Right lobe of liver (tissue), 6 donors: ENCODE measurements around the gene CHRND. TPM values are rescaled to one million over a fixed set of nuclear protein-coding genes. Genes with fewer than 3 reads are reported as not detected.
"Not testable (repeated sequence)": the region's sequence is repeated elsewhere in the genome, so short reads cannot be mapped to it uniquely, and the experiment has no call there.

Experiments
- ATAC-seq, 4 donors: fragments of 200-7000 bp; cut with Tn5 transposase; one replicate each; pipeline ENCODE4 v1.9.1; 2020; ENCODE audit warnings: mild to moderate bottlenecking in 4 of 4, moderate library complexity in 4 of 4
- DNase-seq, 3 donors: peaks; one replicate each; pipeline ENCODE4 v3.0.0-alpha.2; 2020
- H3K27ac ChIP-seq, 3 donors: fragments of 200-600 bp; one replicate each; pipeline ENCODE4 v1.8.0; 2022
- H3K27me3 ChIP-seq, 2 donors: fragments of 200-600 bp; one replicate each; pipeline ENCODE4 v1.8.0; 2022
- H3K36me3 ChIP-seq, 4 donors: fragments of 200-600 bp; sonication (generic) in 1 of 4; one replicate each; pipeline versions ENCODE4 v1.5.1 to v1.8.0; 2017 to 2022; ENCODE audit warnings: control low read depth in 1 of 4
- H3K4me1 ChIP-seq, 4 donors: fragments of 200-600 bp; sonication (generic) in 1 of 4; one replicate each; pipeline versions ENCODE4 v1.5.1 to v1.8.0; 2017 to 2022; ENCODE audit warnings: control low read depth in 1 of 4
- H3K4me3 ChIP-seq, 3 donors: fragments of 200-600 bp; one replicate each; pipeline ENCODE4 v1.8.0; 2022
- H3K9me3 ChIP-seq, 4 donors: fragments of 200-600 bp; sonication (generic) in 1 of 4; one replicate each; pipeline versions ENCODE4 v1.5.1 to v1.8.0; 2017 to 2022; ENCODE audit warnings: control low read depth in 1 of 4
- CTCF ChIP-seq, 4 donors: fragments of 200-600 bp in 3 of 4; fragments of 450-650 bp in 1 of 4; IDR thresholded peaks; one replicate each; pipeline versions ENCODE4 v1.5.1 to v1.8.0; 2016 to 2022; ENCODE audit warnings: antibody characterized with exemption in 4 of 4, mild to moderate bottlenecking in 2 of 4
- POLR2A ChIP-seq: fragments of 450-650 bp; IDR thresholded peaks from one replicate; pipeline ENCODE4 v1.6.1; 2017; ENCODE audit warnings: antibody characterized with exemption, mild to moderate bottlenecking
- WGBS: methylation state at CpG from one replicate; pipeline ENCODE4 v1.1.6; 2018; ENCODE audit warnings: low coverage, low lambda C conversion rate; ENCODE audit not compliant: insufficient coverage; ENCODE audit errors: missing lambda C conversion rate; 5-methylcytosine and 5-hydroxymethylcytosine counted together
- intact Hi-C, 2 donors: fragments of 100-400 bp; cut with DNase I; formaldehyde crosslinking; loops; one replicate each; pipeline versions ENCODE4 v1.11.2 to v1.14.1; 2022
- total RNA-seq, 6 experiments: library from RNA; depleted of rRNA in 2 of 6; stranded (reverse); fragments of >200 nt in 2 of 6; fragmentation: NEBNext Ultra II Directional in 3 of 6; extraction: Animal tissue kit (Norgen Biotek cat#: 25700) in 3 of 6; gene quantifications; one replicate each; pipeline versions ENCODE4 v1.1.0 to v1.2.4, GENCODE V29; 2016 to 2023
- donor health status: DM: no; HTN: yes; CAD: no.
- donor health status: DM: no; HTN: no; CAD: no.
- donor health status: DM: no; HTN: no; CAD: no.
- donor health status: DM: no; HTN: yes; CAD: no.
- donor health status: DM: no; HTN: yes; CAD: no.

The CHRND gene
- total RNA-seq, 6 experiments from 2014 or later: not detected

DNA sequence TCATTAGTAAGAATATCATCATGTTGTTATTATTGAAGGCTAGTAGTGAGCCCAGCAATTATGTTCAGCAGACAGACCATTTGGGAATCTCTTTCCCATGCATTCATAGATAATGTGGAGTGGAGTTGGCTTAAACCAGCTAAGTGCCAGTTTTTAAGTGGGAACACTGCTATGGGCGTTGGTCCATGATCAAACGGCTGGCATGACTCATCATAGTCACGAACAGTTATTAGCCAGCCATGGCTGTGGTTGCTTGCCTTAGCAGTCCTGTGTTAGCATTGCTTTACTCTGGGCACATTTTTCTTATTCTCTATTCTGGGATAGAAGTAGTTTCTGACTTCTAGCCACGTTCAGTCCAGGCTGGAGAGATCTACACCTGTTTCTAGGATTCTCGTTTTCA is 42.2 kb downstream of the CHRND start:
- Histone ChIP-seq H3K4me3 (no peak overlapping the region), H3K27me3 (no peaks in the 10 kb centered on the region), H3K27ac (no peak overlapping the region), H3K4me1 (peaks cover 0 to 28% (median 10%) of the 10 kb centered on the region in 4 donors), H3K9me3 (no peaks in the 10 kb centered on the region), H3K36me3 (peaks cover 7 to 68% (median 38%) of the 10 kb centered on the region in 4 donors)
- ATAC-seq (peak in 1 of 4 donors; percentile 23), DNase-seq (no peak)
- WGBS: 67% methylated on average over 5 of the region's 5 CpGs
- TF ChIP-seq POLR2A (no peak), CTCF (IDR thresholded peaks at IDR 0.05) (no peak)
- intact Hi-C loops: no loop called here

- H3K27ac ChIP-seq: no peak overlapping the region
- H3K27me3 ChIP-seq: no peaks in the 10 kb centered on the region
- intact Hi-C loops: no loop called here
- peaks cover 0 to 41% (median 19%) of the 10 kb centered on the region in 4 donors for H3K4me1 ChIP-seq
- peaks cover 7 to 56% (median 30%) of the 10 kb centered on the region in 4 donors for H3K36me3 ChIP-seq
- no peak for DNase-seq
- WGBS: 98% methylated on average over 7 of the region's 9 CpGs
- H3K9me3 ChIP-seq: no peaks in the 10 kb centered on the region
- no peak for ATAC-seq
- TF ChIP-seq POLR2A: no peak
- no peak for TF ChIP-seq CTCF (IDR thresholded peaks at IDR 0.05)
- no peak overlapping the region for H3K4me3 ChIP-seq
Observed at GRCh38 chr2:232569541-232569940, 43.6 kb downstream of the CHRND start.

DNA sequence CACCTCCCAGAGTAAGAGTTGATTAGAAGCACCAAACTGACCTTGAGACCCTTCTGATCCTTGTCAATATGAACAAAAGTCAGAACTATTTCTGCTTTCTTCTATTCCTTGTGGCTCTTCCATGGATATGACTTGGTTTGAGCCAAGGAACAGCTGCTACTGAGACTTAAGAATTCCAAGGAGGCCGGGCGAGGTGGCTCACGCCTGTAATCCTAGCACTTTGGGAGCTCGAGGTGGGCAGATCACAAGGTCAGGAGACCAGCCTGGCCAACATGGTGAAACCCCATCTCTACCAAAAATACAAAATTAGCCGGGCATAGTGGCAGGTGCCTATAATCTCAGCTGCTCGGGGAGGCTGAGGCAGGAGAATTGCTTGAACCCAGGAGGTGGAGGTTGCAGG is 44.5 kb downstream of the CHRND start:
- not testable (repeated sequence) for ATAC-seq

GRCh38 chr2:232571026-232571474 is 45.1 kb downstream of the CHRND start:
- ATAC-seq: peak; percentile 24 to 57 (median 42)
- peak in 1 of 3 donors; percentile 32 for DNase-seq

More for the DNA sequence above, 44.5 kb downstream of the CHRND start:
- DNase-seq, H3K27me3 ChIP-seq, H3K27ac ChIP-seq, H3K4me3 ChIP-seq, intact Hi-C loops, H3K9me3 ChIP-seq: not testable (repeated sequence)
- whole genome bisulfite sequencing: 100% methylated on average over 6 of the region's 6 CpGs
- peaks cover 7 to 47% (median 27%) of the 10 kb centered on the region in 4 donors for H3K36me3 ChIP-seq
- peaks cover 0 to 47% (median 23%) of the 10 kb centered on the region in 4 donors for H3K4me1 ChIP-seq

DNA sequence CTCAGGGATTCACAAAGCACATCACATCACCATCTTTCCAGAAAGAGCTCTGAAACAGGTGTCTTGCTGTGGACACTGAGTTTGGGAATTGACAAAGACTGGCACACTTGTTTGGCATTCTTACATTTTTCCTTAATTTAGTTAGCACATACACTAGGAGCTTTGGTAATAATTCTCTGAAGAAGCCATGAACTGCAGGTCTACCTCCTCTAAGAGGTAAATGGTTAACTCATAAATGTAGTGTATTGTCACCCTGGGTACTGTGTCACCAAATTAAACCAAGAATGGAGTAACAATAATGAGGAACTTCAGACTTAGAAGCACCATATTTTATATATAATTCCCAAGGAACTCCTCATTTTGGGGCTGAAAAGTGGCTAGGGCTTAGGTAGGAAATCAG is 47.1 kb downstream of the CHRND start:
- Histone ChIP-seq H3K4me3 (no peak overlapping the region), H3K27ac (peak overlapping the region; percentile 66 to 77 (median 70)), H3K36me3 (peaks cover 7 to 21% (median 12%) of the 10 kb centered on the region in 4 donors), H3K27me3 (no peaks in the 10 kb centered on the region), H3K4me1 (peaks cover 0 to 65% (median 34%) of the 10 kb centered on the region in 4 donors), H3K9me3 (no peaks in the 10 kb centered on the region)
- DNase-seq: no peak
- intact Hi-C loops: no loop called here
- no peak for TF ChIP-seq CTCF (IDR thresholded peaks at IDR 0.05)
- TF ChIP-seq POLR2A: no peak
- ATAC-seq: peak in 1 of 4 donors; percentile 30

More at GRCh38 chr2:232571026-232571474, 45.1 kb downstream of the CHRND start:
- no peak overlapping the region for H3K4me3 ChIP-seq
- intact Hi-C loops: no loop called here
- peaks cover 0 to 49% (median 25%) of the 10 kb centered on the region in 4 donors for H3K4me1 ChIP-seq
- TF ChIP-seq POLR2A (no peak), CTCF (IDR thresholded peaks at IDR 0.05) (no peak)
- H3K27me3 ChIP-seq: no peaks in the 10 kb centered on the region
- 58% methylated on average over 7 of the region's 7 CpGs for WGBS
- H3K36me3 ChIP-seq: peaks cover 7 to 41% (median 25%) of the 10 kb centered on the region in 4 donors
- no peaks in the 10 kb centered on the region for H3K9me3 ChIP-seq
- peak overlapping the region in 2 of 3 donors; percentile 0 to 50 for H3K27ac ChIP-seq
